Measurements from ENCODE around the gene CASP12. TPM values are rescaled to one million over a fixed set of nuclear protein-coding genes. Genes with fewer than 3 reads are reported as not detected.

Gene CASP12
- total RNA-seq, 4 donors from 2014 or later: not detected

GRCh38 chr11:104852811-104853210, 45.4 kb downstream of the CASP12 start:
- H3K4me3 ChIP-seq: no peak overlapping the region
- TF ChIP-seq POLR2A (IDR thresholded peaks at IDR 0.05): no peak
- TF ChIP-seq, protein P1, sequence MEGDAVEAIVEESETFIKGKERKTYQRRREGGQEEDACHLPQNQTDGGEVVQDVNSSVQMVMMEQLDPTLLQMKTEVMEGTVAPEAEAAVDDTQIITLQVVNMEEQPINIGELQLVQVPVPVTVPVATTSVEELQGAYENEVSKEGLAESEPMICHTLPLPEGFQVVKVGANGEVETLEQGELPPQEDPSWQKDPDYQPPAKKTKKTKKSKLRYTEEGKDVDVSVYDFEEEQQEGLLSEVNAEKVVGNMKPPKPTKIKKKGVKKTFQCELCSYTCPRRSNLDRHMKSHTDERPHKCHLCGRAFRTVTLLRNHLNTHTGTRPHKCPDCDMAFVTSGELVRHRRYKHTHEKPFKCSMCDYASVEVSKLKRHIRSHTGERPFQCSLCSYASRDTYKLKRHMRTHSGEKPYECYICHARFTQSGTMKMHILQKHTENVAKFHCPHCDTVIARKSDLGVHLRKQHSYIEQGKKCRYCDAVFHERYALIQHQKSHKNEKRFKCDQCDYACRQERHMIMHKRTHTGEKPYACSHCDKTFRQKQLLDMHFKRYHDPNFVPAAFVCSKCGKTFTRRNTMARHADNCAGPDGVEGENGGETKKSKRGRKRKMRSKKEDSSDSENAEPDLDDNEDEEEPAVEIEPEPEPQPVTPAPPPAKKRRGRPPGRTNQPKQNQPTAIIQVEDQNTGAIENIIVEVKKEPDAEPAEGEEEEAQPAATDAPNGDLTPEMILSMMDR (IDR thresholded peaks at IDR 0.05): no peak
- no peak for TF ChIP-seq EP300 (IDR thresholded peaks at IDR 0.05)
- TF ChIP-seq POLR2AphosphoS5 (IDR thresholded peaks at IDR 0.05): no peak
- no peak for DNase-seq (ENCODE audit: low spot score in 2 of 2)
- H3K27me3 ChIP-seq: no peaks in the 10 kb centered on the region
- H3K27ac ChIP-seq: no peak overlapping the region
- H3K4me1 ChIP-seq: no peaks in the 10 kb centered on the region
- WGBS: 52% methylated on average over 1 of the region's 1 CpG
- no peaks in the 10 kb centered on the region for H3K9me3 ChIP-seq
- no peaks in the 10 kb centered on the region for H3K36me3 ChIP-seq

DNA sequence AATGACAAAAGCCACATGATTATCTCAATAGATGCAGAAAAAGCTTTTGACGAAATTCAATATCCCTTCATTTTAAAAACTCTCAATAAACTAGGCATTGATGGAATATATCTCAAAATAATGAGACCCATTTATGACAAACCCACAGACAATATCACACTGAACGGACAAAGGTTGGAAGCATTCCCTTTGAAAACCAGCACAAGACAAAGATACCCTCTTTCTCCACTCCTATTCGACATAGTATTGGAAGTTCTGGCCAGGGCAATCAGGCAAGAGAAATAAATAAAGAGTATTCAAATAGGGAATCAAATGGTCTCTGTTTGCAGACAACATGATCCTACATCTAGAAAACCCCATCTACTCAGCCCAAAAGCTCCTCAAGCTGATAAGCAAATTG, 52.0 kb downstream of the CASP12 start:
- DNase-seq (ENCODE audit: low spot score in 2 of 2): no peak
- Histone ChIP-seq H3K27me3 (no peaks in the 10 kb centered on the region), H3K4me1 (no peaks in the 10 kb centered on the region), H3K27ac (no peak overlapping the region), H3K4me3 (no peak overlapping the region), H3K9me3 (no peaks in the 10 kb centered on the region), H3K36me3 (no peaks in the 10 kb centered on the region)
- TF ChIP-seq, protein P1 (IDR thresholded peaks at IDR 0.05): no peak
- TF ChIP-seq POLR2AphosphoS5 (IDR thresholded peaks at IDR 0.05) (no peak), EP300 (IDR thresholded peaks at IDR 0.05) (no peak), POLR2A (IDR thresholded peaks at IDR 0.05) (no peak)
- 88% methylated on average over 3 of the region's 3 CpGs for WGBS

- H3K9me3 ChIP-seq: no peaks in the 10 kb centered on the region
- H3K4me1 ChIP-seq: no peaks in the 10 kb centered on the region
- H3K36me3 ChIP-seq: no peaks in the 10 kb centered on the region
- no peaks in the 10 kb centered on the region for H3K27me3 ChIP-seq
- H3K4me3 ChIP-seq: no peak overlapping the region
- no peak overlapping the region for H3K27ac ChIP-seq
- TF ChIP-seq EP300 (IDR thresholded peaks at IDR 0.05) (no peak), POLR2A (IDR thresholded peaks at IDR 0.05) (no peak), POLR2AphosphoS5 (IDR thresholded peaks at IDR 0.05) (no peak)
- TF ChIP-seq, protein P1 (IDR thresholded peaks at IDR 0.05): no peak
- 77% methylated on average over 1 of the region's 1 CpG for WGBS
- no peak for DNase-seq (ENCODE audit: low spot score in 2 of 2)
Measured at GRCh38 chr11:104844451-104844850, 53.8 kb downstream of the CASP12 start.

DNA sequence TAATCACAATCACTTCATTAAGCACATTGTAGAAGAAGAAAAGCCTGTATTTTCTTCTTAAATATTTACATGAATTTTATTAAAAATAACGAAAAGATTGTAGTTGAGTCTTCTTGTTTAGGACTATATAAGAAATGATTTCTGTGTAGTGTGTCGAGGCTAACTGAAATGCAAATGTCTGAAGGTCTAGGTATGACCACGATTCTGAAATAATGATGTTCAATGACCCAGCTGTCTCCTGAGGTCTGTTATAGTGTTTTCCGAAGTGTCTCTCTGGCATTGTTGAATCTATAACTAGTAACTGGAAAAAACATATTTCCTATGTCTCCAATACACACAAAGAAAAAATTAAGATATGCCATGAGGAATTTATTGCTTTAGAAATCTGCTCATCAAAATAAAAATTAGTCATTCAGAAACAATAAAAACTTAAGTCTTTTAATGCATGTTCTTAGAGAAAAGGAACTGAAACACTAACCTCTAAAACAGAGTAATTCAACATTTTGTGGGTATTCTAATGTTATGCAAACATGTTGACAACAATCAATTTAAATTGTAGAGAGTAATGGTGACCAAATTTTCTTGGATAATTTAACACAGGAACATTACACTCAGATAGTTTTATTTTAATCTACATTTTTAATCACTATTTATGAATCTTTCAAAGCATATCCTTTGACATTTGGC, 55.0 kb downstream of the CASP12 start:
- H3K4me1 ChIP-seq: no peaks in the 10 kb centered on the region
- no peaks in the 10 kb centered on the region for H3K36me3 ChIP-seq
- TF ChIP-seq EP300 (IDR thresholded peaks at IDR 0.05) (no peak), POLR2AphosphoS5 (IDR thresholded peaks at IDR 0.05) (no peak), POLR2A (IDR thresholded peaks at IDR 0.05) (no peak)
- TF ChIP-seq, protein P1 (IDR thresholded peaks at IDR 0.05): no peak
- H3K9me3 ChIP-seq: no peaks in the 10 kb centered on the region
- H3K27ac ChIP-seq: no peak overlapping the region
- no peaks in the 10 kb centered on the region for H3K27me3 ChIP-seq
- no peak overlapping the region for H3K4me3 ChIP-seq
- WGBS: 87% methylated on average over 4 of the region's 4 CpGs
- no peak for DNase-seq (ENCODE audit: low spot score in 2 of 2)

GRCh38 chr11:104841973-104842525, 56.2 kb downstream of the CASP12 start:
- DNase-seq (ENCODE audit: low spot score in 2 of 2): no peak
- TF ChIP-seq, protein P1 (IDR thresholded peaks at IDR 0.05): no peak
- TF ChIP-seq EP300 (IDR thresholded peaks at IDR 0.05) (no peak), POLR2AphosphoS5 (IDR thresholded peaks at IDR 0.05) (no peak), POLR2A (IDR thresholded peaks at IDR 0.05) (no peak)
- WGBS: 74% methylated on average over 2 of the region's 2 CpGs
- H3K36me3 ChIP-seq: no peaks in the 10 kb centered on the region
- no peak overlapping the region for H3K4me3 ChIP-seq
- no peak overlapping the region for H3K27ac ChIP-seq
- H3K4me1 ChIP-seq: no peaks in the 10 kb centered on the region
- no peaks in the 10 kb centered on the region for H3K27me3 ChIP-seq
- no peaks in the 10 kb centered on the region for H3K9me3 ChIP-seq

Measured in suprapubic skin (tissue), 4 donors.